Parathyroid adenoma (tissue), 2 donors: ENCODE results near the gene ST8SIA2.
"Not testable (repeated sequence)": the region's sequence is repeated elsewhere in the genome, so short reads cannot be mapped to it uniquely, and the experiment has no call there.

ENCODE experiments used
- H2AFZ ChIP-seq: fragments of 300-600 bp; sonication (generic); one replicate; pipeline ENCODE4 v1.7.0; 2017; ENCODE audit warnings: antibody characterized with exemption, mild to moderate bottlenecking
- H3K27ac ChIP-seq: fragments of 300-600 bp; sonication (generic); one replicate; pipeline ENCODE4 v1.7.0; 2017
- H3K27me3 ChIP-seq: fragments of 300-600 bp; sonication (generic); one replicate; pipeline ENCODE4 v1.7.0; 2017; ENCODE audit warnings: low read length; ENCODE audit not compliant: control insufficient read depth, insufficient read depth
- H3K36me3 ChIP-seq: fragments of 300-600 bp; sonication (generic); one replicate; pipeline ENCODE4 v1.7.0; 2017; ENCODE audit warnings: low read length; ENCODE audit not compliant: control insufficient read depth, insufficient read depth
- H3K4me1 ChIP-seq: fragments of 300-600 bp; sonication (generic); one replicate; pipeline ENCODE4 v1.7.0; 2017; ENCODE audit warnings: control low read depth
- H3K4me2 ChIP-seq: fragments of 300-600 bp; sonication (generic); one replicate; pipeline ENCODE4 v1.7.0; 2017; ENCODE audit warnings: low read length
- H3K4me3 ChIP-seq: fragments of 300-600 bp; sonication (generic); one replicate; pipeline ENCODE4 v1.7.0; 2017; ENCODE audit warnings: low read depth, low read length
- H3K79me2 ChIP-seq: fragments of 300-600 bp; sonication (generic); one replicate; pipeline ENCODE4 v1.7.0; 2017; ENCODE audit warnings: control low read depth
- H3K9ac ChIP-seq: fragments of 300-600 bp; sonication (generic); one replicate; pipeline ENCODE4 v1.7.0; 2017; ENCODE audit warnings: mild to moderate bottlenecking
- H3K9me3 ChIP-seq: fragments of 300-600 bp; sonication (generic); one replicate; pipeline ENCODE4 v1.7.0; 2017; ENCODE audit warnings: low read length; ENCODE audit not compliant: control insufficient read depth
- CTCF ChIP-seq: fragments of 300-600 bp; sonication (generic); IDR thresholded peaks from one replicate; pipeline ENCODE4 v1.7.0; 2017; ENCODE audit warnings: antibody characterized with exemption, mild to moderate bottlenecking
- donor health status: primary hyperparathyroidism.

Gene ST8SIA2

DNA sequence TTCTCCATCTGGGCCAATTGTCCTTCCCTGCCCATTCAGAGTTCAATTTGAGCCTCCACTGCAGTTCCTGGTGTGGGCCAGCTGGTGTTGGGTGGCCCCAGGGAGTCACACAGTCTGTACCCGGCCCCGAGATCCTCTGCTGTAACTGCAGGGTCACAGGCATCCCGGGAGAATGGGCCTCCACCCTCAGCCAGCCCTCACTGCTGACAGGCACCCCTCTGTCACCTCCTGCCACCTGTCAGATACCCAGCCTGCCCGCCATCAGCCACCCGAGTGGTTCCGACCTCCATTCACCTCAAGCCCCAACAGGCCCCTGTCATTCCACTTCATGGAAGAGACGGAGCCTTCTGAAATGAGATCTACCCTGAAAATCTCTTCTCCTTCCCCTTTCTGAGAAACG is 73.2 kb downstream of the ST8SIA2 start:
- H3K9me3 ChIP-seq = no peaks in the 10 kb centered on the region
- H3K4me1 ChIP-seq = no peaks in the 10 kb centered on the region
- H3K4me3 ChIP-seq = no peak overlapping the region
- H3K4me2 ChIP-seq = no peak overlapping the region
- H2AFZ ChIP-seq = no peak overlapping the region
- no peaks in the 10 kb centered on the region for H3K27me3 ChIP-seq
- no peak overlapping the region for H3K27ac ChIP-seq
- no peak overlapping the region for H3K9ac ChIP-seq
- no peaks in the 10 kb centered on the region for H3K36me3 ChIP-seq
- TF ChIP-seq CTCF = no peak
- H3K79me2 ChIP-seq = no peaks in the 10 kb centered on the region

DNA sequence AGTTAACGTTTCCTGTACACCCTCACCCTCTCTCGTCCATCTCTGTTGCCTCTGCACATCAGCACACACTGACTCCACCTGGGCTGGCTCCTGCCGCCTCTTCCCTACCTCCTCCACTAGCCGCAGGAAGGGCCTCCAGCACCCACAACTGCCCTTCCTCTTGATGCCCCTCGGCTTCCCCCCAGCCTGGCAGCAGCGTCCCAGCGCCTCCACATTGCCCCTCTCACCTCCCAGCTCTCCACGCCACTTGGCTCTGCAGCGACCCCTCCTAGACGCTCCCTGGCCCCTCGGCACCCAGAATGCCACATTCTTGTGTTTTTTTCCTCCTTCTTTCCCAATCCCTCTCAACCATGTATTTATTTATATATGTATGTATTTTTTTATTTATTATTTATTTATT is 73.6 kb downstream of the ST8SIA2 start:
- no peak overlapping the region for H2AFZ ChIP-seq
- H3K4me1 ChIP-seq = no peaks in the 10 kb centered on the region
- H3K9me3 ChIP-seq = no peaks in the 10 kb centered on the region
- no peaks in the 10 kb centered on the region for H3K79me2 ChIP-seq
- no peaks in the 10 kb centered on the region for H3K27me3 ChIP-seq
- no peak overlapping the region for H3K9ac ChIP-seq
- no peak overlapping the region for H3K4me2 ChIP-seq
- H3K27ac ChIP-seq = no peak overlapping the region
- no peaks in the 10 kb centered on the region for H3K36me3 ChIP-seq
- H3K4me3 ChIP-seq = no peak overlapping the region
- no peak for TF ChIP-seq CTCF

- no peak overlapping the region for H3K9ac ChIP-seq
- H3K4me1 ChIP-seq = no peaks in the 10 kb centered on the region
- H2AFZ ChIP-seq = no peak overlapping the region
- no peak overlapping the region for H3K4me2 ChIP-seq
- H3K4me3 ChIP-seq = no peak overlapping the region
- no peaks in the 10 kb centered on the region for H3K27me3 ChIP-seq
- H3K79me2 ChIP-seq = no peaks in the 10 kb centered on the region
- no peaks in the 10 kb centered on the region for H3K36me3 ChIP-seq
- no peaks in the 10 kb centered on the region for H3K9me3 ChIP-seq
- no peak overlapping the region for H3K27ac ChIP-seq
- TF ChIP-seq CTCF = no peak
Measured at GRCh38 chr15:92468991-92469390, 75.3 kb downstream of the ST8SIA2 start.

GRCh38 chr15:92471288-92471687 is 77.6 kb downstream of the ST8SIA2 start:
- Histone ChIP-seq H3K79me2 (no peaks in the 10 kb centered on the region), H3K4me2 (no peak overlapping the region), H2AFZ (no peak overlapping the region), H3K36me3 (no peaks in the 10 kb centered on the region), H3K4me3 (no peak overlapping the region), H3K27me3 (no peaks in the 10 kb centered on the region), H3K9me3 (no peaks in the 10 kb centered on the region), H3K4me1 (no peaks in the 10 kb centered on the region), H3K9ac (no peak overlapping the region), H3K27ac (no peak overlapping the region)
- no peak for TF ChIP-seq CTCF

- no peak for TF ChIP-seq CTCF
- H3K4me1 ChIP-seq = no peaks in the 10 kb centered on the region
- H2AFZ ChIP-seq = no peak overlapping the region
- H3K4me2 ChIP-seq = no peak overlapping the region
- no peak overlapping the region for H3K27ac ChIP-seq
- no peaks in the 10 kb centered on the region for H3K9me3 ChIP-seq
- no peak overlapping the region for H3K9ac ChIP-seq
- no peaks in the 10 kb centered on the region for H3K27me3 ChIP-seq
- H3K4me3 ChIP-seq = no peak overlapping the region
- H3K36me3 ChIP-seq = no peaks in the 10 kb centered on the region
- no peaks in the 10 kb centered on the region for H3K79me2 ChIP-seq
Measured at GRCh38 chr15:92473756-92474155, 80.1 kb downstream of the ST8SIA2 start.

DNA sequence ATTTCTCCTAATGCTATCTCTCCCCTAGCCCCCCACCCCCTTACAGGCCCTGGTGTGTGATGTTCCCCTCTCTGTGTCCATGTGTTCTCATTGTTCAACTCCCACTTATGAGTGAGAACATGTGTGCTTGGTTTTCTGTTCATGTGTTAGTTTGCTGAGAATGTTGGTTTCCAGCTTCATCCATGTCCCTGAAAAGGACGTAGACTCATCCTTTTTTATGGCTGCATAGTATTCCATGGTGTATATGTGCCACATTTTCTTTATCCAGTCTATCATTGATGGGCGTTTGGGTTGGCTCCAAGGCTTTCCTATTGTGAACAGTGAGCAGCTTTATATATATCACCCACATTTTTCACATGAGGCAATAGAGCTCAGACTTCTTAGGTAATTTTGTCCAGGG is 86.0 kb downstream of the ST8SIA2 start:
- not testable (repeated sequence) for H3K27ac ChIP-seq, H3K9me3 ChIP-seq, H3K4me3 ChIP-seq, H3K36me3 ChIP-seq, H3K9ac ChIP-seq, H3K4me1 ChIP-seq, H3K79me2 ChIP-seq, H3K4me2 ChIP-seq, H3K27me3 ChIP-seq, H2AFZ ChIP-seq
